H1 (cell line): ENCODE results near the gene MYO1G. TPM values are rescaled to one million over a fixed set of nuclear protein-coding genes. Genes with fewer than 3 reads are reported as not detected.

ENCODE experiments used
- CTCF ChIA-PET: fragments of 300-600 bp; sonication (Branson Sonifier 250); formaldehyde crosslinking; loops from one replicate; lab custom pipeline; 2021; ENCODE audit not compliant: partially characterized antibody; lab: Charles Lee
- POLR2A ChIA-PET: fragments of 300-600 bp; sonication (Branson Sonifier 250); formaldehyde crosslinking; loops from one replicate; lab custom pipeline; 2021; ENCODE audit warnings: inconsistent platforms; ENCODE audit not compliant: partially characterized antibody; lab: Charles Lee
- DNase-seq, 2 experiments: peaks; one replicate each; pipeline versions ENCODE4 v3.0.0 to v3.0.0-alpha.2; 2010 to 2022; ENCODE audit warnings: low spot score in 2 of 2, low read depth in 1 of 2, mixed read lengths in 1 of 2
- FAIRE-seq: peaks from 2 replicates; lab custom pipeline; 2011; peaks lifted over from hg19 to GRCh38; lab: Jason Lieb, UNC
- H2AFZ ChIP-seq: 2 replicates; pipeline ENCODE4 v1.8.1; 2012; ENCODE audit warnings: low read length, inconsistent platforms
- H2AK5ac ChIP-seq: 2 replicates; pipeline ENCODE4 v1.6.1; 2013; ENCODE audit warnings: low read depth, low read length
- H2BK120ac ChIP-seq: replicated peaks from 2 replicates; pipeline ENCODE3; 2013; ENCODE audit warnings: low read depth, low read length, inconsistent platforms
- H2BK12ac ChIP-seq: 2 replicates; pipeline ENCODE4 v1.6.1; 2013; ENCODE audit warnings: low read depth, low read length
- H2BK15ac ChIP-seq: 2 replicates; pipeline ENCODE4 v1.6.1; 2013; ENCODE audit warnings: low read length
- H2BK20ac ChIP-seq: 2 replicates; pipeline ENCODE4 v1.6.1; 2013; ENCODE audit warnings: low read length
- H2BK5ac ChIP-seq: 2 replicates; pipeline ENCODE4 v1.6.1; 2013; ENCODE audit warnings: low read depth, low read length
- H3K14ac ChIP-seq: 2 replicates; pipeline ENCODE4 v1.6.1; 2013; ENCODE audit warnings: inconsistent platforms; ENCODE audit not compliant: insufficient read length
- H3K18ac ChIP-seq: 2 replicates; pipeline ENCODE4 v1.6.1; 2013; ENCODE audit warnings: low read length; ENCODE audit errors: extremely low read depth
- H3K23ac ChIP-seq: 2 replicates; pipeline ENCODE4 v1.6.1; 2013; ENCODE audit warnings: inconsistent platforms; ENCODE audit not compliant: insufficient read length
- H3K23me2 ChIP-seq: 2 replicates; pipeline ENCODE4 v1.6.1; 2013; ENCODE audit warnings: low read depth, low read length
- H3K27ac ChIP-seq: 2 replicates; pipeline ENCODE4 v1.6.1; 2011; ENCODE audit warnings: low read depth, low read length, inconsistent platforms
- H3K27me3 ChIP-seq, 4 experiments: replicated peaks in 1 of 4; 1 replicate in 1 of 4; 2 replicates in 3 of 4; pipeline versions ENCODE4 v1.6.1 to v1.8.1; 2011 to 2013; ENCODE audit warnings: low read length in 3 of 4, mild to moderate bottlenecking in 3 of 4, inconsistent platforms in 2 of 4, mixed read lengths in 2 of 4, moderate library complexity in 1 of 4; ENCODE audit not compliant: control insufficient read depth in 3 of 4, insufficient read depth in 3 of 4; ENCODE audit errors: extremely low read depth in 1 of 4
- H3K36me3 ChIP-seq, 4 experiments: 2 replicates each; pipeline versions ENCODE4 v1.6.1 to v1.8.1; 2011 to 2013; ENCODE audit warnings: mild to moderate bottlenecking in 4 of 4, low read length in 3 of 4, moderate library complexity in 2 of 4, control low read depth in 1 of 4, inconsistent platforms in 1 of 4; ENCODE audit not compliant: insufficient read depth in 4 of 4, control insufficient read depth in 2 of 4
- H3K4ac ChIP-seq: replicated peaks from 2 replicates; pipeline ENCODE3; 2013; ENCODE audit warnings: low read length, low read depth, mixed read lengths, inconsistent platforms; ENCODE audit not compliant: insufficient read length
- H3K4me1 ChIP-seq, 4 experiments: replicated peaks in 1 of 4; 1 replicate in 1 of 4; 2 replicates in 3 of 4; pipeline versions ENCODE4 v1.6.1 to v1.8.1; 2011 to 2013; ENCODE audit warnings: low read length in 3 of 4, inconsistent platforms in 2 of 4, mixed read lengths in 1 of 4; ENCODE audit not compliant: insufficient read depth in 4 of 4, control insufficient read depth in 3 of 4
- H3K4me2 ChIP-seq, 2 experiments: 2 replicates each; pipeline versions ENCODE4 v1.6.1 to v1.8.1; 2011 to 2013; ENCODE audit warnings: low read depth in 2 of 2, low read length in 2 of 2, control low read depth in 1 of 2, inconsistent platforms in 1 of 2, mild to moderate bottlenecking in 1 of 2; ENCODE audit not compliant: insufficient read depth in 1 of 2
- H3K4me3 ChIP-seq, 4 experiments: fragments of 200-600, 300-600 bp in 1 of 4; sonication (generic), shearing (Covaris generic), sonication (Bioruptor Twin) in 1 of 4; 2 replicates each; pipeline versions ENCODE4 v1.5.1 to v1.8.1; 2011 to 2016; ENCODE audit warnings: low read length in 4 of 4, low read depth in 3 of 4, control low read depth in 2 of 4, inconsistent platforms in 2 of 4, mild to moderate bottlenecking in 2 of 4, mixed read lengths in 1 of 4, moderate library complexity in 1 of 4; ENCODE audit not compliant: insufficient read depth in 2 of 4; ENCODE audit errors: extremely low read depth in 1 of 4
- H3K56ac ChIP-seq: replicated peaks from 2 replicates; pipeline ENCODE3; 2013; ENCODE audit warnings: low read depth, mild to moderate bottlenecking, mixed read lengths, low read length, inconsistent platforms; ENCODE audit not compliant: insufficient read length
- H3K79me1 ChIP-seq: 2 replicates; pipeline ENCODE4 v1.6.1; 2013; ENCODE audit warnings: low read depth, low read length, control low read depth
- H3K79me2 ChIP-seq, 2 experiments: 2 replicates each; pipeline versions ENCODE4 v1.6.1 to v1.8.1; 2012 to 2013; ENCODE audit warnings: low read length in 2 of 2, mild to moderate bottlenecking in 2 of 2, inconsistent platforms in 1 of 2; ENCODE audit not compliant: insufficient read depth in 2 of 2, control insufficient read depth in 1 of 2
- H3K9ac ChIP-seq, 4 experiments: replicated peaks in 1 of 4; 1 replicate in 1 of 4; 2 replicates in 3 of 4; pipeline versions ENCODE4 v1.6.1 to v1.8.1; 2011 to 2013; ENCODE audit warnings: low read depth in 3 of 4, low read length in 3 of 4, control low read depth in 2 of 4, mild to moderate bottlenecking in 2 of 4, moderate library complexity in 2 of 4, inconsistent platforms in 1 of 4; ENCODE audit errors: extremely low read depth in 1 of 4
- H3K9me3 ChIP-seq, 2 experiments: 2 replicates each; pipeline versions ENCODE4 v1.6.1 to v1.8.1; 2012 to 2013; ENCODE audit warnings: mild to moderate bottlenecking in 2 of 2, moderate library complexity in 2 of 2, control low read depth in 1 of 2, inconsistent platforms in 1 of 2, low read depth in 1 of 2, low read length in 1 of 2, mixed read lengths in 1 of 2; ENCODE audit not compliant: insufficient read depth in 2 of 2
- H4K20me1 ChIP-seq, 2 experiments: replicated peaks in 1 of 2; 2 replicates each; pipeline versions ENCODE3 to v1.8.1; 2011 to 2013; ENCODE audit warnings: inconsistent platforms in 2 of 2, low read length in 2 of 2, mild to moderate bottlenecking in 1 of 2; ENCODE audit not compliant: insufficient read depth in 2 of 2, control insufficient read depth in 1 of 2
- H4K5ac ChIP-seq: 2 replicates; pipeline ENCODE4 v1.6.1; 2013; ENCODE audit warnings: low read length, low read depth, mixed read lengths, inconsistent platforms; ENCODE audit not compliant: insufficient read length
- H4K8ac ChIP-seq: 2 replicates; pipeline ENCODE4 v1.8.0; 2013; ENCODE audit warnings: mild to moderate bottlenecking, moderate library complexity, low read length, inconsistent platforms; ENCODE audit not compliant: insufficient read depth; ENCODE audit errors: extremely low read depth
- H4K91ac ChIP-seq: replicated peaks from 2 replicates; pipeline ENCODE3; 2013; ENCODE audit warnings: low read length, mixed read lengths, inconsistent platforms; ENCODE audit not compliant: insufficient read length
- ASH2L ChIP-seq: fragments of 200-600, 300-600 bp; sonication (generic); IDR thresholded peaks from one replicate; pipeline ENCODE4 v1.7.1; 2017; ENCODE audit warnings: low read length
- BACH1 ChIP-seq: IDR thresholded peaks from 2 replicates; pipeline ENCODE4 v1.6.1; 2012; ENCODE audit warnings: low read length, improper control_type of control experiment
- BCL11A ChIP-seq, 2 experiments: IDR thresholded peaks; one replicate each; pipeline ENCODE4 v1.6.1; 2011; ENCODE audit warnings: low read depth in 2 of 2, low read length in 2 of 2, mild to moderate bottlenecking in 2 of 2
- CBX5 ChIP-seq: fragments of 300-800, 300-1000 bp; sonication (generic); IDR thresholded peaks from 2 replicates; pipeline ENCODE4 v1.7.1; 2016; ENCODE audit warnings: antibody characterized with exemption, low read length, low read depth
- CHD1 ChIP-seq: IDR thresholded peaks from 2 replicates; pipeline ENCODE4 v1.6.1; 2012; ENCODE audit warnings: low read depth, low read length, improper control_type of control experiment
- KDM5A ChIP-seq: fragments of 200-600 bp; IDR thresholded peaks from 2 replicates; pipeline ENCODE4 v1.7.1; 2012; ENCODE audit warnings: mild to moderate bottlenecking, low read length, inconsistent platforms, mixed read lengths
- MAFK ChIP-seq: IDR thresholded peaks from 2 replicates; pipeline ENCODE4 v1.6.1; 2012; ENCODE audit warnings: low read depth, mild to moderate bottlenecking, improper control_type of control experiment, low read length
- RAD21 ChIP-seq, 2 experiments: IDR thresholded peaks in 1 of 2; conservative IDR thresholded peaks in 1 of 2; 2 replicates each; pipeline ENCODE4 v1.6.1; 2011; ENCODE audit warnings: low read depth in 2 of 2, low read length in 2 of 2, improper control_type of control experiment in 1 of 2, inconsistent platforms in 1 of 2, mild to moderate bottlenecking in 1 of 2, moderate library complexity in 1 of 2
- RNF2 ChIP-seq: fragments of 200-900, 300-1000 bp; sonication (generic); IDR thresholded peaks from 2 replicates; pipeline ENCODE4 v1.7.1; 2016; ENCODE audit warnings: borderline replicate concordance, low read depth, mild to moderate bottlenecking, antibody characterized with exemption, low read length; ENCODE audit not compliant: poor library complexity, severe bottlenecking; ENCODE audit errors: missing control alignments
- YY1 ChIP-seq: IDR thresholded peaks from 2 replicates; pipeline ENCODE4 v1.6.1; 2011; ENCODE audit warnings: low read depth, mild to moderate bottlenecking, low read length
- WGBS, 2 experiments: shearing (Covaris generic) in 1 of 2; methylation state at CpG; one replicate each; pipeline versions ENCODE4 v1.1.6 to v1.1.7; 2013 to 2015; ENCODE audit warnings: low lambda C conversion rate in 2 of 2, mixed read lengths in 2 of 2, inconsistent platforms in 1 of 2, low coverage in 1 of 2, missing lambda C conversion rate in 1 of 2; ENCODE audit not compliant: insufficient replicate concordance in 2 of 2, insufficient coverage in 1 of 2, insufficient read length in 1 of 2; ENCODE audit errors: extremely low coverage in 1 of 2, missing lambda C conversion rate in 1 of 2; 5-methylcytosine and 5-hydroxymethylcytosine counted together
- polyA plus RNA-seq, 7 experiments: library from polyadenylated mRNA; depleted of rRNA in 3 of 7; stranded (reverse) in 5 of 7; unstranded in 2 of 7; fragments of >200 nt in 5 of 7; fragments of 200-250 nt in 2 of 7; gene quantifications; 1 replicate in 5 of 7; 2 replicates in 1 of 7; 4 replicates in 1 of 7; pipeline versions ENCODE4 v1.2.1 to v1.2.3, GENCODE V29; 2011 to 2013; ENCODE audit warnings: missing spikeins in 2 of 7, mixed read lengths in 2 of 7
- total RNA-seq: library from RNA; stranded (reverse); fragmentation: NEBNext Ultra II Directional; extraction: Animal tissue kit (Norgen Biotek cat#: 25700); gene quantifications from 2 replicates; pipeline ENCODE4 v1.2.1, GENCODE V29; 2021
- TF ChIP-seq, protein P1 (sequence below), 3 experiments: IDR thresholded peaks; 1 replicate in 2 of 3; 2 replicates in 1 of 3; pipeline versions ENCODE4 v1.5.1 to v1.6.1; 2011; ENCODE audit warnings: low read length in 3 of 3, mild to moderate bottlenecking in 3 of 3, inconsistent platforms in 2 of 3, low read depth in 1 of 3, moderate library complexity in 1 of 3; ENCODE audit not compliant: insufficient read depth in 1 of 3; ENCODE audit errors: control extremely low read depth in 1 of 3

The MYO1G gene
- total and polyA plus RNA-seq, 2 of the 8 experiments (the other 6 are each of a cell fraction or from before 2014, with no cell fraction given) = 0.08 to 0.19 TPM

DNA sequence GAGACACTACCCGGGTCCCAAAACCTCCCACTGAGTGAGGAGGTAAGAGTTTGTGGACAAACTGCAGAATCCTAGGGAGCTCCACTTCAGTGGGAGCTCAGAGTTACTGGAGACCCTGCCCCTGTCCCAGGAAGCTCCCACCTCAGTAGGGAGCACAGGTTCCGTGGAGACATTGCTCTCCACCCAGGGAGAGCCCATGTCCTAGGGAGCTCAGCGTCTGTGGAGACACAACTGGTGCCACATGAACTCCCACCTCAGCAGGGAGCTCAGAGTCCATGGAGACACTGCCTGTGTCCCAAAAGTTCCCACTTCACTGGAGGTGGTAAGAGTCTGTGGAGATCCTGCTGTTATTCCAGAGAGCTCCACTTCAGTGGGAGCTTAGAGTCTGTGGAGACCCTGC, 6.3 kb downstream of the MYO1G start:
- H2AFZ ChIP-seq = no peak overlapping the region
- H3K36me3 ChIP-seq = no peaks in the 10 kb centered on the region
- peaks cover 0 to 1% of the 10 kb centered on the region in 2 experiments for H4K20me1 ChIP-seq
- H2AK5ac ChIP-seq = no peak overlapping the region
- no peak overlapping the region for H4K91ac ChIP-seq
- ChIA-PET POLR2A (interaction anchor here (0.7 to 17.9 kb wide), 11 partner anchors 8 to 147 kb away, joined by 3 to 327 read pairs (median 4); partner anchors contain the start of genes CCM2, H2AZ2 and MYO1G), CTCF (interaction anchor here (0.6 to 6.2 kb wide), 32 partner anchors 8 to 213 kb away, joined by 3 to 105 read pairs (median 4); partner anchors contain the start of gene H2AZ2)
- no peak overlapping the region for H3K56ac ChIP-seq
- H2BK5ac ChIP-seq = no peak overlapping the region
- H4K5ac ChIP-seq = no peak overlapping the region
- no peak overlapping the region for H2BK12ac ChIP-seq
- no peak overlapping the region for H2BK120ac ChIP-seq
- H3K14ac ChIP-seq = no peak overlapping the region
- H3K23me2 ChIP-seq = no peaks in the 10 kb centered on the region
- DNase-seq (no peak), FAIRE-seq (no peak)
- no peaks in the 10 kb centered on the region for H3K79me2 ChIP-seq
- no peak overlapping the region for H3K18ac ChIP-seq
- no peak overlapping the region for H2BK20ac ChIP-seq
- H3K4me3 ChIP-seq = no peak overlapping the region
- H3K9me3 ChIP-seq = no peaks in the 10 kb centered on the region
- H2BK15ac ChIP-seq = no peak overlapping the region
- WGBS, 2 experiments = 90% methylated on average over 3 of the region's 3 CpGs; no CpG with 5 or more reads in 1 of the 2 experiments
- H3K4ac ChIP-seq = no peak overlapping the region
- H3K79me1 ChIP-seq = no peaks in the 10 kb centered on the region
- H3K9ac ChIP-seq = no peak overlapping the region
- H3K27ac ChIP-seq = no peak overlapping the region
- no peaks in the 10 kb centered on the region; a peak in 1 of 7 replicates for H3K4me1 ChIP-seq
- no peak overlapping the region for H3K23ac ChIP-seq
- no peak overlapping the region for H3K4me2 ChIP-seq
- H4K8ac ChIP-seq = no peak overlapping the region; the same call in 1 of the 2 replicates
- H3K27me3 ChIP-seq = no peaks in the 10 kb centered on the region
- TF ChIP-seq MAFK (no peak), RNF2 (no peak), KDM5A (no peak), YY1 (no peak), BACH1 (no peak), CBX5 (no peak), ASH2L (no peak), BCL11A (IDR thresholded peaks at IDR 0.05; ENCODE audit: low read depth in 2 of 2, low read length in 2 of 2) (no peak), RAD21 (IDR thresholded peaks at IDR 0.05 in 1 of 2, conservative IDR thresholded peaks at IDR 0.05 in 1 of 2; ENCODE audit: low read depth in 2 of 2, low read length in 2 of 2) (no peak), CHD1 (no peak)
- TF ChIP-seq, protein P1, sequence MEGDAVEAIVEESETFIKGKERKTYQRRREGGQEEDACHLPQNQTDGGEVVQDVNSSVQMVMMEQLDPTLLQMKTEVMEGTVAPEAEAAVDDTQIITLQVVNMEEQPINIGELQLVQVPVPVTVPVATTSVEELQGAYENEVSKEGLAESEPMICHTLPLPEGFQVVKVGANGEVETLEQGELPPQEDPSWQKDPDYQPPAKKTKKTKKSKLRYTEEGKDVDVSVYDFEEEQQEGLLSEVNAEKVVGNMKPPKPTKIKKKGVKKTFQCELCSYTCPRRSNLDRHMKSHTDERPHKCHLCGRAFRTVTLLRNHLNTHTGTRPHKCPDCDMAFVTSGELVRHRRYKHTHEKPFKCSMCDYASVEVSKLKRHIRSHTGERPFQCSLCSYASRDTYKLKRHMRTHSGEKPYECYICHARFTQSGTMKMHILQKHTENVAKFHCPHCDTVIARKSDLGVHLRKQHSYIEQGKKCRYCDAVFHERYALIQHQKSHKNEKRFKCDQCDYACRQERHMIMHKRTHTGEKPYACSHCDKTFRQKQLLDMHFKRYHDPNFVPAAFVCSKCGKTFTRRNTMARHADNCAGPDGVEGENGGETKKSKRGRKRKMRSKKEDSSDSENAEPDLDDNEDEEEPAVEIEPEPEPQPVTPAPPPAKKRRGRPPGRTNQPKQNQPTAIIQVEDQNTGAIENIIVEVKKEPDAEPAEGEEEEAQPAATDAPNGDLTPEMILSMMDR (IDR thresholded peaks at IDR 0.05; ENCODE audit: control extremely low read depth in 1 of 3, insufficient read depth in 1 of 3, low read depth in 1 of 3, low read length in 3 of 3) = no peak
